ENCODE data around the gene ADIG.

ADIG gene

DNA sequence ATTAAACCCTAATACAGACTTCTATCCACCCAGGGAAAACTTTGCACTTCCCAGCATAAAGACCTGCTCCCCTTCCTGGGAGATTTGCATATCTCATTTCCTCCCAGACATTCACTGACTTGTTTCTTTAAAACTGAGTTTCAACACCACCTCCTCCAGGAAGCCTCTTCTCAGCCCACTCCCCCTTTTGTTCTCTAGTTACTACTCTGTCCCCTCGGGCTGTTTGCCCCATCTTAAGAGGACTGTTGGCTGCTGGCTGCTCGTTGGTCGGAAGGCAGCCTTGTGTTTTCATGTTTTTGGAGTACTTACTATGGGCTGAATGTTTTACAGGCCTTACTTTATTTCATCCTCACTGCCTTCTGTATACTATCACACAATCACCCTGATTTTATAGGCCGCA lies 27.2 kb downstream of the ADIG start:
- DNase-seq (ENCODE audit: low read depth): no peak
- no peak overlapping the region for H3K4me3 ChIP-seq (ENCODE audit: low read depth, low read length)
- in situ Hi-C loops (cut with HindIII; ENCODE audit: low sequenced_read_pairs): no loop called here

GRCh38 chr20:38609815-38610214 lies 28.8 kb downstream of the ADIG start:
- in situ Hi-C loops (cut with HindIII; ENCODE audit: low sequenced_read_pairs): no loop called here
- no peak overlapping the region for H3K4me3 ChIP-seq (ENCODE audit: low read depth, low read length)
- no peak for DNase-seq (ENCODE audit: low read depth)
- TF ChIP-seq, protein P1, sequence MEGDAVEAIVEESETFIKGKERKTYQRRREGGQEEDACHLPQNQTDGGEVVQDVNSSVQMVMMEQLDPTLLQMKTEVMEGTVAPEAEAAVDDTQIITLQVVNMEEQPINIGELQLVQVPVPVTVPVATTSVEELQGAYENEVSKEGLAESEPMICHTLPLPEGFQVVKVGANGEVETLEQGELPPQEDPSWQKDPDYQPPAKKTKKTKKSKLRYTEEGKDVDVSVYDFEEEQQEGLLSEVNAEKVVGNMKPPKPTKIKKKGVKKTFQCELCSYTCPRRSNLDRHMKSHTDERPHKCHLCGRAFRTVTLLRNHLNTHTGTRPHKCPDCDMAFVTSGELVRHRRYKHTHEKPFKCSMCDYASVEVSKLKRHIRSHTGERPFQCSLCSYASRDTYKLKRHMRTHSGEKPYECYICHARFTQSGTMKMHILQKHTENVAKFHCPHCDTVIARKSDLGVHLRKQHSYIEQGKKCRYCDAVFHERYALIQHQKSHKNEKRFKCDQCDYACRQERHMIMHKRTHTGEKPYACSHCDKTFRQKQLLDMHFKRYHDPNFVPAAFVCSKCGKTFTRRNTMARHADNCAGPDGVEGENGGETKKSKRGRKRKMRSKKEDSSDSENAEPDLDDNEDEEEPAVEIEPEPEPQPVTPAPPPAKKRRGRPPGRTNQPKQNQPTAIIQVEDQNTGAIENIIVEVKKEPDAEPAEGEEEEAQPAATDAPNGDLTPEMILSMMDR (IDR thresholded peaks at IDR 0.05; ENCODE audit: low read depth, low read length, missing control alignments): no peak

More for the DNA sequence above, 27.2 kb downstream of the ADIG start:
- TF ChIP-seq, protein P1 (IDR thresholded peaks at IDR 0.05; ENCODE audit: low read depth, low read length, missing control alignments): no peak

DNA sequence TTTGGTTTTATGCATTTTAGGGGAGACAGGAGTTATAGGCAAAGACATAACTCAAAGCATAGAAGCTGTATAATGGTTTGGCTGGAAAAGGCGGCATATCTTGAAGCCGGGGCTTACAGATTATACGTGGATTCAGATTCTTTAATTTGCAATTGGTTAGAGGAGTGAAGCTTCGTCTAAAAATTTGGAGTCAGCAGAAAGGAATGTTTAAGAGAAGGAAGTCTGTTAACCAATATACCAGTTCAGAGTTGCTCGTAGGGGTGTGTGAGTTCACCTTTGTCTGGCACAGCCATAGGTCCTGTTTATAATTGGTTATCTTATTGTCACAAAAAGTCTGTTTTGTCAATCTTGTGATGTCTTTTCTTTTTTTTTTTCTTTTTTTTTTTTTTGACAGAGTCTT lies 29.5 kb downstream of the ADIG start:
- in situ Hi-C loops (cut with HindIII; ENCODE audit: low sequenced_read_pairs): no loop called here
- H3K4me3 ChIP-seq (ENCODE audit: low read depth, low read length): no peak overlapping the region
- TF ChIP-seq, protein P1 (IDR thresholded peaks at IDR 0.05; ENCODE audit: low read depth, low read length, missing control alignments): no peak
- no peak for DNase-seq (ENCODE audit: low read depth)

DNA sequence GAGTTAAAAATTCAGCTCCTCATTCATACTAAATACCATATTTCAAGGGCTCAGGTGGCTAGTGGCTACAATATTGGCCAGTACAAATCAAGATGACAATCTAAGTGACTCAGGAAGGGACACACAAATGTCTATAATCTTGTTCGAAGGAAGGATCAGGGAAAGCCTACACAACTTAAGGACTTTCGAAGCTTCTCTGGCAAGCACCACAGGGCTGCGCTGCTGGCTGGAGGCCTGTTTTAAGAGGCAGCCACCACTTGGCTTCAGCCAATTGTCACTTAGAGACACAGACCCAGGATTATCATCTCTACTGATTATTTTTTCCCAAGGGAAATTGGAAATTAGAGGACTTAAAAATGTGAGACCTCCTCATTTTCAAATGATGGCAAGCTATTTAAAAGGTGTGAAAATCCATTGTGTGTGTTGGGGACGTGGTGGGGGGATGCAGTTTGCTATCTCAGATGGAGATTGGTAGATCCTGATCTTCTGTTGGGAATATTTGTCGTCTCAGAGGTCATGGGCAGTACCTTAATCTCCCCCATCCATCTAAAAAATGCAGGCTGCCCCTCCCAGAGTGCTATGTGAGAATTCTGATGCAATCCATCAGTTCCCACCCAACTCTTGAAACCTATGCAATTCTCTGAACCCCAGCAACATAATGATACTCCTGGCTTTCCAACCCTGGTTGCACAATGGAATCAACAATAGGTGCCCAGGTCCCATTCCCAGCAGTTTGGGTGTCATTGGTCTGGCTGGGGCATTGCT lies 31.9 kb downstream of the ADIG start:
- H3K4me3 ChIP-seq (ENCODE audit: low read depth, low read length): no peak overlapping the region
- in situ Hi-C loops (cut with HindIII; ENCODE audit: low sequenced_read_pairs): no loop called here
- TF ChIP-seq, protein P1 (IDR thresholded peaks at IDR 0.05; ENCODE audit: low read depth, low read length, missing control alignments): no peak
- DNase-seq (ENCODE audit: low read depth): no peak

- H3K4me3 ChIP-seq (ENCODE audit: low read depth, low read length): no peak overlapping the region
- in situ Hi-C loops (cut with HindIII; ENCODE audit: low sequenced_read_pairs): no loop called here
- DNase-seq (ENCODE audit: low read depth): no peak
- TF ChIP-seq, protein P1 (IDR thresholded peaks at IDR 0.05; ENCODE audit: low read depth, low read length, missing control alignments): no peak
These were observed 34.3 kb downstream of the ADIG start for GRCh38 chr20:38615283-38615682.

DNA sequence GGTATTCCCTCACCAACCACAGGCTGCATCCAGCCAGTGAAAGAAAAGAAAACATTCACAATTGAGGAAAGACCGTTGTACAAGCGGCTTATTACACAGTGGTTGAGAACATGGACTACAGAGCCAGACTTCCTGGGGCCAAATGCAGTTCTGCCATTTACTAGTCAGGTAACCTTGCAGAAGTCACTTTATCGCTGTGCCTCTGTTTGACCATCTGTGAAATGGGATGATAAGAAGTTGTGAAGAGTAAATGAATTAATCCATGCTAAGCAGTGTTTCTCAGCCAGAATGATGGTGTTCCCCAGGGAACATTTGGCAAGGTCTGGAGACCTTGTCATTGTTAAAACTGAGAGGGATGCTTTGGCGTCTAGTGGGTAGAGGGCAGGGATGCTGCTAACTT lies 35.5 kb downstream of the ADIG start:
- TF ChIP-seq, protein P1 (IDR thresholded peaks at IDR 0.05; ENCODE audit: low read depth, low read length, missing control alignments): no peak
- in situ Hi-C loops (cut with HindIII; ENCODE audit: low sequenced_read_pairs): no loop called here
- H3K4me3 ChIP-seq (ENCODE audit: low read depth, low read length): no peak overlapping the region
- no peak for DNase-seq (ENCODE audit: low read depth)
